Germinal center (tissue), 1 donor: ENCODE results near the gene DNM3.

Experiments used
- DNase-seq: peaks from one replicate; pipeline ENCODE4 v3.0.0; 2012; ENCODE audit warnings: mixed read lengths, low spot score

Gene DNM3

GRCh38 chr1:172457479-172458130, 616.3 kb downstream of the DNM3 start:
- no peak for DNase-seq

- no peak for DNase-seq
Measured at GRCh38 chr1:172460177-172460576, 618.9 kb downstream of the DNM3 start.

GRCh38 chr1:172460887-172461315, 619.6 kb downstream of the DNM3 start:
- no peak for DNase-seq
